Measurements from ENCODE around the gene BAD. TPM values are rescaled to one million over a fixed set of nuclear protein-coding genes. Genes with fewer than 3 reads are reported as not detected.
A peak's percentile ranks its signal among the peaks of the same experiment; 100 is the strongest.

BAD gene
- total and polyA plus RNA-seq, 2 of the 13 experiments (the other 11 are each of a cell fraction or from before 2014, with no cell fraction given): 17.9 to 28.5 TPM

DNA sequence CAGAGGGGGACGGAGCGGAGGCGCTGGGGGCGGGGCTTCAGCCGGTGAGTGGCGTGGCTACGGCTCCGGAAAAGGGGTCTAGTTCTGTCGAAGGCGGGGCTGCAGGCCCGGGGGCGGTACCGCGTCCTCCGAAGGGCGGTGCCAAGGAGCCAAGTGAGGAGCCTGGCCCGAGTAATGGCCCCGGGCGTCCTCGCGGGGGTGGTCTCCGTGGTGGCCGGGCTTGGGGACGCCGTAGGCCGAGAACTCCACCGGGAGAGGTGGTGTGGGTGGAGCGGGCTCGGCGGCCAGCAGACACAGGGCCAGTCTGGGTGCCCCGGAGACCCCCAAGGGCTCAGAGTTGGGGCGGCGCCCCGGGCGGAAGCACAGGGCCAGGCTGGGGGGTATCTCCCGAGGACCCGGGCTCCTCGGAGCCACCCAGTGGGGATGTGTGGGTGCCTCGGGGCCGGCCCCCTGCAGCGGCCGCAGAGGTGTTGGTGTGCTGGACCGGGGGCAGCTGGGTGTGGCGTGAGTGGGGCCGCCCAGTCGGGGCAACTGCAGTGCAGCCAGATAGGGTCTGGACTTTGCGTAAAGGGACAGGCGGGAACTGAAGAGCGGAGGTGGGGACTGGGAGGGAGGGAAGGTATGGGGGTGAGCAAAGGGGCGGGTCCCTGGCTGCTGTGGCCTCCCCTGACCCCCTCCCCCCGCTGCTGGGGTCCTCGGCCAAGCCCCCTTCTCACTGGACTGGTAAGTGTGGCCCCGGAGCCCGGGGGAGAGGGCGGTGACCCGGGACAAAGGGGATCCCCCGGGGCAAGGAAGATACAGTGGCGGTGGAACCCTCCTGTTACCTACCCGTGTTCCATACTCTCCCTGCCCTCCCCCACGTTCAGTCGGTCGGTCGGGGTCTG is 42.7 kb downstream of the BAD start (continued):
- TF ChIP-seq, protein P1, sequence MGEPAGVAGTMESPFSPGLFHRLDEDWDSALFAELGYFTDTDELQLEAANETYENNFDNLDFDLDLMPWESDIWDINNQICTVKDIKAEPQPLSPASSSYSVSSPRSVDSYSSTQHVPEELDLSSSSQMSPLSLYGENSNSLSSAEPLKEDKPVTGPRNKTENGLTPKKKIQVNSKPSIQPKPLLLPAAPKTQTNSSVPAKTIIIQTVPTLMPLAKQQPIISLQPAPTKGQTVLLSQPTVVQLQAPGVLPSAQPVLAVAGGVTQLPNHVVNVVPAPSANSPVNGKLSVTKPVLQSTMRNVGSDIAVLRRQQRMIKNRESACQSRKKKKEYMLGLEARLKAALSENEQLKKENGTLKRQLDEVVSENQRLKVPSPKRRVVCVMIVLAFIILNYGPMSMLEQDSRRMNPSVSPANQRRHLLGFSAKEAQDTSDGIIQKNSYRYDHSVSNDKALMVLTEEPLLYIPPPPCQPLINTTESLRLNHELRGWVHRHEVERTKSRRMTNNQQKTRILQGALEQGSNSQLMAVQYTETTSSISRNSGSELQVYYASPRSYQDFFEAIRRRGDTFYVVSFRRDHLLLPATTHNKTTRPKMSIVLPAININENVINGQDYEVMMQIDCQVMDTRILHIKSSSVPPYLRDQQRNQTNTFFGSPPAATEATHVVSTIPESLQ (CRISPR knock-in tag; conservative IDR thresholded peaks at IDR 0.05): no peak
- no peak for TF ChIP-seq ZNF451 (CRISPR knock-in tag; IDR thresholded peaks at IDR 0.05)
- no peak; the same call in 1 of the 2 replicates for TF ChIP-seq ZNF556 (CRISPR knock-in tag; IDR thresholded peaks at IDR 0.05; ENCODE audit: borderline replicate concordance)
- TF ChIP-seq, protein P2, sequence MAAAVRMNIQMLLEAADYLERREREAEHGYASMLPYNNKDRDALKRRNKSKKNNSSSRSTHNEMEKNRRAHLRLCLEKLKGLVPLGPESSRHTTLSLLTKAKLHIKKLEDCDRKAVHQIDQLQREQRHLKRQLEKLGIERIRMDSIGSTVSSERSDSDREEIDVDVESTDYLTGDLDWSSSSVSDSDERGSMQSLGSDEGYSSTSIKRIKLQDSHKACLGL (CRISPR knock-in tag; IDR thresholded peaks at IDR 0.05): 0 out of 2 replicates have a peak, but pooled peaks have one; percentile 20
- 0 out of 2 replicates have a peak, but pooled peaks have one; percentile 0 for TF ChIP-seq ZNF678 (CRISPR knock-in tag; IDR thresholded peaks at IDR 0.05)
- TF ChIP-seq SRF (IDR thresholded peaks at IDR 0.05; ENCODE audit: low read depth, low read length): 0 out of 2 replicates have a peak, but pooled peaks have one; percentile 13
- TF ChIP-seq KDM5B (CRISPR knock-in tag; IDR thresholded peaks at IDR 0.05; ENCODE audit: borderline replicate concordance): 0 out of 2 replicates have a peak, but pooled peaks have one; percentile 4
- TF ChIP-seq ZC3H13 (CRISPR knock-in tag; IDR thresholded peaks at IDR 0.05): 0 out of 2 replicates have a peak, but pooled peaks have one; percentile 51
- TF ChIP-seq ZNF790 (CRISPR knock-in tag; IDR thresholded peaks at IDR 0.05; ENCODE audit: borderline replicate concordance): peak; percentile 47
- TF ChIP-seq, protein P3, sequence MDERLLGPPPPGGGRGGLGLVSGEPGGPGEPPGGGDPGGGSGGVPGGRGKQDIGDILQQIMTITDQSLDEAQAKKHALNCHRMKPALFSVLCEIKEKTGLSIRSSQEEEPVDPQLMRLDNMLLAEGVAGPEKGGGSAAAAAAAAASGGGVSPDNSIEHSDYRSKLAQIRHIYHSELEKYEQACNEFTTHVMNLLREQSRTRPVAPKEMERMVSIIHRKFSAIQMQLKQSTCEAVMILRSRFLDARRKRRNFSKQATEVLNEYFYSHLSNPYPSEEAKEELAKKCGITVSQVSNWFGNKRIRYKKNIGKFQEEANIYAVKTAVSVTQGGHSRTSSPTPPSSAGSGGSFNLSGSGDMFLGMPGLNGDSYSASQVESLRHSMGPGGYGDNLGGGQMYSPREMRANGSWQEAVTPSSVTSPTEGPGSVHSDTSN (CRISPR knock-in tag; IDR thresholded peaks at IDR 0.05): peak; percentile 82
- TF ChIP-seq SNAI1 (CRISPR knock-in tag; IDR thresholded peaks at IDR 0.05; ENCODE audit: borderline replicate concordance): 0 out of 2 replicates have a peak, but pooled peaks have one; percentile 66
- TF ChIP-seq ZNF296 (CRISPR knock-in tag; conservative IDR thresholded peaks at IDR 0.05): no peak
- TF ChIP-seq CENPX (CRISPR knock-in tag; IDR thresholded peaks at IDR 0.05): no peak
- no peak for TF ChIP-seq ZNF781 (CRISPR knock-in tag; IDR thresholded peaks at IDR 0.05; ENCODE audit: borderline replicate concordance, not compliant biosample characterization)
- no peak for TF ChIP-seq MEIS1 (CRISPR knock-in tag; IDR thresholded peaks at IDR 0.05; ENCODE audit: borderline replicate concordance)
- TF ChIP-seq HDAC2 (CRISPR knock-in tag; IDR thresholded peaks at IDR 0.05): no peak
- TF ChIP-seq RFXAP (CRISPR knock-in tag; IDR thresholded peaks at IDR 0.05; ENCODE audit: borderline replicate concordance): no peak; the same call in 1 of the 2 replicates
- TF ChIP-seq, protein P4, sequence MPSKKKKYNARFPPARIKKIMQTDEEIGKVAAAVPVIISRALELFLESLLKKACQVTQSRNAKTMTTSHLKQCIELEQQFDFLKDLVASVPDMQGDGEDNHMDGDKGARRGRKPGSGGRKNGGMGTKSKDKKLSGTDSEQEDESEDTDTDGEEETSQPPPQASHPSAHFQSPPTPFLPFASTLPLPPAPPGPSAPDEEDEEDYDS (CRISPR knock-in tag; IDR thresholded peaks at IDR 0.05): peak; percentile 74
- TF ChIP-seq PITX1 (CRISPR knock-in tag; IDR thresholded peaks at IDR 0.05): no peak
- TF ChIP-seq ZNF777 (CRISPR knock-in tag; IDR thresholded peaks at IDR 0.05): peak; percentile 60; the same call in 1 of the 2 replicates
- peak; percentile 9; the same call in 1 of the 2 replicates for TF ChIP-seq ELF3 (CRISPR knock-in tag; IDR thresholded peaks at IDR 0.05)
- TF ChIP-seq, protein P5, sequence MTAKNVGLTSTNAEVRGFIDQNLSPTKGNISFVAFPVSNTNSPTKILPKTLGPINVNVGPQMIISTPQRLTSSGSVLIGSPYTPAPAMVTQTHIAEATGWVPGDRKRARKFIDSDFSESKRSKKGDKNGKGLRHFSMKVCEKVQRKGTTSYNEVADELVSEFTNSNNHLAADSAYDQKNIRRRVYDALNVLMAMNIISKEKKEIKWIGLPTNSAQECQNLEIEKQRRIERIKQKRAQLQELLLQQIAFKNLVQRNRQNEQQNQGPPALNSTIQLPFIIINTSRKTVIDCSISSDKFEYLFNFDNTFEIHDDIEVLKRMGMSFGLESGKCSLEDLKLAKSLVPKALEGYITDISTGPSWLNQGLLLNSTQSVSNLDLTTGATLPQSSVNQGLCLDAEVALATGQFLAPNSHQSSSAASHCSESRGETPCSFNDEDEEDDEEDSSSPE (CRISPR knock-in tag; IDR thresholded peaks at IDR 0.05): peak; percentile 44; the same call in 1 of the 2 replicates
